ENCODE data around the gene EFNB1.

EFNB1 gene

GRCh38 chrX:68843992-68844391 is 15.2 kb downstream of the EFNB1 start:
- no peak for TF ChIP-seq POLR2A (IDR thresholded peaks at IDR 0.05; ENCODE audit: low read length)
- TF ChIP-seq GATA1 (IDR thresholded peaks at IDR 0.05; ENCODE audit: low read depth, low read length), result no peak
- DNase-seq, result no peak

- TF ChIP-seq POLR2A (IDR thresholded peaks at IDR 0.05; ENCODE audit: low read length) (no peak), GATA1 (IDR thresholded peaks at IDR 0.05; ENCODE audit: low read depth, low read length) (no peak)
- DNase-seq, result no peak
Observed at GRCh38 chrX:68844581-68844980, 15.8 kb downstream of the EFNB1 start.

- no peak for DNase-seq
- TF ChIP-seq GATA1 (IDR thresholded peaks at IDR 0.05; ENCODE audit: low read depth, low read length) (no peak), POLR2A (IDR thresholded peaks at IDR 0.05; ENCODE audit: low read length) (no peak)
Observed at GRCh38 chrX:68846536-68846935, 17.7 kb downstream of the EFNB1 start.

GRCh38 chrX:68847172-68847571 is 18.4 kb downstream of the EFNB1 start:
- TF ChIP-seq POLR2A (IDR thresholded peaks at IDR 0.05; ENCODE audit: low read length) (no peak), GATA1 (IDR thresholded peaks at IDR 0.05; ENCODE audit: low read depth, low read length) (no peak)
- DNase-seq, result no peak

- DNase-seq, result no peak
- TF ChIP-seq POLR2A (IDR thresholded peaks at IDR 0.05; ENCODE audit: low read length) (no peak), GATA1 (IDR thresholded peaks at IDR 0.05; ENCODE audit: low read depth, low read length) (no peak)
Observed at GRCh38 chrX:68848189-68848940, 19.5 kb downstream of the EFNB1 start.

GRCh38 chrX:68851082-68851481 is 22.3 kb downstream of the EFNB1 start:
- TF ChIP-seq GATA1 (IDR thresholded peaks at IDR 0.05; ENCODE audit: low read depth, low read length) (no peak), POLR2A (IDR thresholded peaks at IDR 0.05; ENCODE audit: low read length) (no peak)
- no peak for DNase-seq

GRCh38 chrX:68852046-68852445 is 23.2 kb downstream of the EFNB1 start:
- DNase-seq, result no peak
- TF ChIP-seq POLR2A (IDR thresholded peaks at IDR 0.05; ENCODE audit: low read length) (no peak), GATA1 (IDR thresholded peaks at IDR 0.05; ENCODE audit: low read depth, low read length) (no peak)

GRCh38 chrX:68853665-68854251 is 24.9 kb downstream of the EFNB1 start:
- TF ChIP-seq POLR2A (IDR thresholded peaks at IDR 0.05; ENCODE audit: low read length), result no peak
- no peak for TF ChIP-seq GATA1 (IDR thresholded peaks at IDR 0.05; ENCODE audit: low read depth, low read length)
- no peak for DNase-seq

- no peak for TF ChIP-seq GATA1 (IDR thresholded peaks at IDR 0.05; ENCODE audit: low read depth, low read length)
- no peak for TF ChIP-seq POLR2A (IDR thresholded peaks at IDR 0.05; ENCODE audit: low read length)
- DNase-seq, result no peak
Observed at GRCh38 chrX:68865300-68865699, 36.5 kb downstream of the EFNB1 start.

- TF ChIP-seq POLR2A (IDR thresholded peaks at IDR 0.05; ENCODE audit: low read length) (no peak), GATA1 (IDR thresholded peaks at IDR 0.05; ENCODE audit: low read depth, low read length) (no peak)
- DNase-seq, result no peak
Observed at GRCh38 chrX:68865926-68866325, 37.1 kb downstream of the EFNB1 start.

GRCh38 chrX:68867458-68868112 is 38.8 kb downstream of the EFNB1 start:
- DNase-seq, result no peak

GRCh38 chrX:68868316-68868715 is 39.5 kb downstream of the EFNB1 start:
- TF ChIP-seq POLR2A (IDR thresholded peaks at IDR 0.05; ENCODE audit: low read length), result no peak
- TF ChIP-seq GATA1 (IDR thresholded peaks at IDR 0.05; ENCODE audit: low read depth, low read length), result no peak
- no peak for DNase-seq

More at GRCh38 chrX:68867458-68868112, 38.8 kb downstream of the EFNB1 start:
- TF ChIP-seq POLR2A (IDR thresholded peaks at IDR 0.05; ENCODE audit: low read length), result no peak
- no peak for TF ChIP-seq GATA1 (IDR thresholded peaks at IDR 0.05; ENCODE audit: low read depth, low read length)

GRCh38 chrX:68868902-68869800 is 40.3 kb downstream of the EFNB1 start:
- TF ChIP-seq GATA1 (IDR thresholded peaks at IDR 0.05; ENCODE audit: low read depth, low read length) (no peak), POLR2A (IDR thresholded peaks at IDR 0.05; ENCODE audit: low read length) (no peak)
- DNase-seq, result peak in 1 of 2 experiments; percentile 7

- DNase-seq, result no peak
- TF ChIP-seq POLR2A (IDR thresholded peaks at IDR 0.05; ENCODE audit: low read length) (no peak), GATA1 (IDR thresholded peaks at IDR 0.05; ENCODE audit: low read depth, low read length) (no peak)
Observed at GRCh38 chrX:68870357-68870756, 41.5 kb downstream of the EFNB1 start.
